ENCODE results near the gene BCAS4.
"Not testable (repeated sequence)": the region's sequence is repeated elsewhere in the genome, so short reads cannot be mapped to it uniquely, and the experiment has no call there.

The BCAS4 gene

GRCh38 chr20:50881759-50882424 is 87.0 kb downstream of the BCAS4 start:
- DNase-seq, result not testable (repeated sequence)

- DNase-seq, result no peak
Observed at GRCh38 chr20:50883856-50884255, 89.0 kb downstream of the BCAS4 start.

DNA sequence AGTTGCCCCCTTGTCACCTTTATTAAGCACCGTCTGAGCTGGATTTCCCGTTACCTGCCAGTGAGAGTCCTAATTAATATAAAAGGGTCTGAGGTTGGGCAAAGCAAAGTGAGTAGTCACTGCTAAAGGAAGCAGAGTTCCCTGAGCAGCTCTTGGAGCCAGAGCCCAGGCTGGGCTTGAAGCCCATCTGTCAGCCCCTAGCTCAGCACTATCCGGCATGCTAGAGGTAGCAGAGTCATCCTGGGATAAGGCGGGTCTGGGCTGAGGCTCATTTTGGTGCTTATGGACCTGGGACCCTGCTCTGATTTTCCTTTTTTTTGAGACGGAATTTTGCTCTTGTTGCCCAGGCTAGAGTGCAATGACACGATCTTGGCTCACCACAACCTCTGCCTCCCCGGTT is 90.2 kb downstream of the BCAS4 start:
- no peak for DNase-seq

GRCh38 chr20:50885781-50886180 is 90.9 kb downstream of the BCAS4 start:
- no peak for DNase-seq

- no peak for DNase-seq
Observed at GRCh38 chr20:50886184-50886790, 91.4 kb downstream of the BCAS4 start.

DNA sequence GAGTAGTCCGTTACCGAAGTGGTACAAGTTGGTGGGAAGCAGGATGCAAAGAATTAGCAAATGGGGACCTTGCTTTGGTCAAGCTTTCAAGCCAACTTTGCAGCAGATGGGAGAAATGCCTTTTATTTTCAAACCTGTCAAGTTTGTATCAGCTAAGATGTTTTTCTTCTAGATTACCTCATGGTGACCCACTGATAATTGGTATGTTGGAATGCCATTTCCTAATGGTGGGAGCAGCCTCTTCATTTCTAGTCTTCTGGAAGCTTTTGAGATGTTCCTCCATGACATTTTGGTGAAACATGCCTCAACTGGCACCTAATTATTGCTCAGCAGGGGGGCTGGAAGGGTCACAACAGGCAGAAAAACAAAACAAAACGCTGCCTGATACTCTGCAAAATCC is 92.7 kb downstream of the BCAS4 start:
- no peak for DNase-seq

GRCh38 chr20:50891138-50891537 is 96.3 kb downstream of the BCAS4 start:
- no peak for DNase-seq

GRCh38 chr20:50892394-50892793 is 97.5 kb downstream of the BCAS4 start:
- no peak for DNase-seq

GRCh38 chr20:50893620-50894019 is 98.8 kb downstream of the BCAS4 start:
- no peak for DNase-seq

DNA sequence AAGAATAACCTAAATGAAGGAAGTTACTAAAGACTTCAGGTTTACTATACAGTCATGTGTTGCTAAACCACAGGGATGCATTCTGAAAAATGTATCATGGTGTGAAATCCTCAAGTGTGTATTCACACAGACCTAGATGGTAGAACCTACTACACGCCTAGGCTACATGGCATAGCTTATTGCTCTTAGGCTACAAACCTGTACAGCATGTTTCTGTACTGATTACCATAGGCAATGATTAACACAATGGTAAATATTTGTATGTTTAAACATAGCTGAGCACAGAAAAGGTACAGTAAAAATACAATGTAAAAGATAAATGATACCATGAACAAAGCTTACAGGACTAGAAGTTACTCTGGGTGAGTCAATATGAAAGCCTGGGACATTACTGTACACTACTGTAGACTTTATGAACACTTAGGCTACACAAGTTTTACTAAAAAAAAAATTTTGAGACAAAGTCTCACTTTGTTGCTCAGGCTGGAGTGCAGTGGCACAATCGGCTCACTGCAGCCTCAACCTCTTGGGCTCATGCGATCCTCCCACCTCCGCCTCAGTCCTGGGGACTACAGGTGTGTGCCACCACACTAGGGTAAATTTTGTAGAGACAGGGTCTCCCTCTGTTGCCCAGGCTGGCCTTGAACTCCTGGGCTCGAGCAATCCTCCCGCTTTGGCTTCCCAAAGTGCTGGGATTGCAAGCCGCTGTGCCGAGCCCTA is 100.4 kb downstream of the BCAS4 start:
- DNase-seq, result no peak

GRCh38 chr20:50898475-50898874 is 103.6 kb downstream of the BCAS4 start:
- DNase-seq, result no peak

- DNase-seq, result no peak
Observed at GRCh38 chr20:50900261-50900660, 105.4 kb downstream of the BCAS4 start.

DNA sequence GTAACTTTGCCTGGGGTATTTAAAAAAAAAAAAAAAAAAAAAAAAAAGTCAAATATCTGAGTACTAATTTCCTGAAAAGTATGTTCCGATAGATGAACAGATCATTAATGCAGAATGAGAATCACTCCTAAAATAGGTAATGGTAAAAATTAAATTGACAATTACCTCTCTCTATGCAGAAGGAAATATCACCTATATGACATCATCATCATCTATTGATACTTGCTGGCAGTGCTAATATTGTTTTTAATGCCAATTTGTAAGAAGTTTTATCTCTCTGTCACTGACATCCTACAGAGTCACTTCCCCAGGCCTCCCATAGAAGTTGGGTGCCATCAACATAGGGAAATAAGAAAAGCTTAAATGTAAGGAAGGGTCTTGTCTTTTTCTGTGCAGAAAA is 106.4 kb downstream of the BCAS4 start:
- DNase-seq, result no peak

DNA sequence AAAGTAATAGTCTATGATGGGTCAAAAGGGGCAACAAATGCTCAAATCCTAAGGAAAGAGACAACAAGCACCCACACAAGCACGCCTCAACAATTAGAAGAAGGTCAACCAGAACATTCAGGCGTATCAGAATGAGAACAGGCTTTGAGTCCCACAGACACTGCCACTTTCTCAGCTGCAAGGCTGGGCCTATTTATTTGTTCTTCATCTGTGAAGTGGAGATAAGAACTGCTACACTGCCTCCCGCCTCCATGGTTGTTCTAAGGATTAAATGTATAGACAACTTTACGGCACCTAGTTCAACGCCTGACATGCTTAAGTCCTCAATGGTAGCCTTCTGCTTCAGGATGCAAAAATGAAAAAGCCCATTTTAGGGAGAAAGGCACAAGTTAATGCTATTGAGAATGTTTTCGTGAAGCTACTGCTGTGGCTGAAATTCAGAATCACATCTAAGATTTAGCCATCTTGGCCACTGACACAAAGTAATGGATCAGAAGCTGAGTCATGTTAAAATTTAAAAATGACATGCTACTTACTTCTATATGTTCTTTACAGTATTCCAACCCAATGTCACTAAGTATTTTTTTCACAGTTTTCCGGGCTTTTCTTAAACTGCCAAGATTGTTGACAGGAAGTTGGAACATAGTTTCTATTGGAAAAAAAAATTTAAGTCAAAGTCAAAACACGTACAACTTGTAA is 108.6 kb downstream of the BCAS4 start:
- no peak for DNase-seq

GRCh38 chr20:50904067-50904570 is 109.3 kb downstream of the BCAS4 start:
- DNase-seq, result no peak

DNA sequence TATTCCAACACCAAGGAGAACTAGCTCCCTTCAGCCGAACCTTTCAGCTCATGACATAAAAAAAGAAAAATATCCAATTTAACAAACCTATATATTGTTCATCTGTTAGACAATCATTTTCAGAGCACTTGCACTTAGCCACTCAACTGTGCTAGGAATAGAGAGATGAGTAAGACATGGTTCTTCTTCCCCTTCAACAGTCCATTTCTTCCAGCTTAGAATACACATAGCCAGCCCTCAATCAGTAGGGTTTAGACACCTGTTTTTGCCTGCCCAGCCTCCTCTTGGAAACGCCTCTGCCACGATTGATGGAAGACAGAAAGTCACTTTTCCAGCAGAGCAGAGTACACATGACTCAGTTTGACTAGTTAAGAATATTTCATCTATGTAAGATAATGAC is 114.6 kb downstream of the BCAS4 start:
- DNase-seq, result no peak

DNA sequence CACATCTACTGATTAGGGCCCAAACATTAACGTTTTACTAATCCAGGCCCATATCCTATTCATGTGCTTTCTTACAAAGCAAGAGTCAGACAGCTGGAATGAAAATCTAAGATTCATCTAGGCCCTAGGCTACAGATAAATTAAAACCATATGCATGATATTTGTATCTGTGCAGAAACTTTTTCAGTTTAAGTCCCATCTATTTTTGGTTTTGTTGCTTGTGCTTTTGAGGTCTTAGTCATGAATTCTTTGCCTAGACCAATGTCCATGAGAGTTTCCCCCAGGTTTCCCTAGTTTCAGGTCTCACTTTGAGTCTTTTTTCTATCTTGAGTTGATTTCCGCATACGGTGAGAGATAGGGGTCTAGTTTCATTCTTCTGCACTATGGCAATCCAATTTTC is 116.2 kb downstream of the BCAS4 start:
- no peak for DNase-seq

DNA sequence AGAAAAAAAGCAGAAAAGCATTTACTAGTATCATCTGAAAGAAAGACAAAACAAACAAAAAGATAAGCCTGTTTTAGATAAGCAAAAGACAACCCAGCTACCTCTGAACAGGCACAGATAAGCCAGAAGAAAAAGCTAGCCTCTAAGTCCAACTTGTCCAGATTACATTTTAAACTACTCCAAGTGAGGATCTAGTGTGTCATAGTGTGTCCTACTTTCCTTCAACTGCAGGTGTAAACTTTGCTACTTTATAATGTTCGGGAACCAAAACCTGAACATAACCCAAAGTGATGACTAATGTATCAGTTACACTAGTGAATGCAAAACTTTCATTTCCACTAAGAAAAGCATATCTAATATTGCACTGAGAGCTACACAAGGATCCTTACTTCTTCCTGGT is 116.9 kb downstream of the BCAS4 start:
- no peak for DNase-seq

GRCh38 chr20:50913690-50914375 is 119.0 kb downstream of the BCAS4 start:
- DNase-seq, result no peak

GRCh38 chr20:50915424-50915823 is 120.6 kb downstream of the BCAS4 start:
- no peak for DNase-seq

DNA sequence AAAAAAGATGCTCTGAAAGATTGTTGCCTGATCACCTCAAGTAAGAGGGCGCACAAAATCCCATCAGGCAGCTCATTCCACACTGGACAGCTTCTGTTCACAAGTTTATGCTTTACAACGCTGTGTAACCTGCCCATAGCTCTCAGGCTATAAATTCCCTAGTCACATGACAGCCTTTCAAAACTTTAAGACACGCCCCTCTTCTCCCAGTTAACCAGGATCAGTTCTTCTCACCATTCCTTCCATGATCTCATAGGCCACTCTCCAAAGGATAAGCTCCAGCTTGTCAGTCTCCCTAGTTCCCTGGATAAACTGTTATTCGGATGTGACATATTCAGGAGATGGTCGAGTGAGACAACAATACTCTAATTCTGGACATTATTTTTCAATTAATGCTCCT is 121.4 kb downstream of the BCAS4 start:
- no peak for DNase-seq

DNA sequence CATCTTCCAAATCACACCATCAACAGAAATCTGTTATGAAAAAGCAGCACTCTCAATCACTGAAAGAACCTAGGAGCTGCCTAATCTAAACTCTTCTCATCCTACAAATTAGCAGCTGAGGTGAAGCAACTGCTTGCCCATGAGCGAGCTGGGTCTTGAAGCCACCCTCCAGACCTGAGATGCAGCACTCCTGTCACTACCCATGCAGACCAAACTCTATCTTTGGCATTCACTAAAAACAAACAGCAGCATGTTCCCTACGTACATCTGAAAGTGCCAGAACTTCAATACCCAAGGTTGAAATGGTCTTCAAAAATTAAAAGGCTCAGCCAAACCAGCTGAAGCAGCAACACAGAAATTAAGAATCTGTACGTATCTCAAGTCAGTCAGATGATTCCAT is 122.1 kb downstream of the BCAS4 start:
- no peak for DNase-seq

DNA sequence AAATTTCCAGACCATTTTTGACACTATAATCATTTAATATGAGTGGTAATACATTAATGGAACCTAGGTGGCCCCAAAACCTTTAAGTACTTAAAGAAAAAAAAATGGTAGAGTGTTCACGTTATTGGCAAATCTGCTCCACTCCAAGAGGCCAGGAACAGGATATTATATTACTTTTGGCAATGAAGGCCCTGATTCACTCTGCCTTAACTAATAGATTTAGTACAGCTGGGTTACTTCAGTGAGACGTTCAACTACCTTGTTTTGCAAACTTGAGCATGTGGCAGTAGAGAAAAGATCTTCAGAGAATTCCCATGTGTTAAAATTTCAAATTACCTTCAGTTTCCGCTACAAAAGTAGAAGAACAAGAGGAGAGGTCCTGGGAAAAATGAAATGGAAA is 123.5 kb downstream of the BCAS4 start:
- DNase-seq, result no peak
